Renal cortex interstitium (tissue), 11 donors: ENCODE measurements around the gene PSMD13. TPM values are rescaled to one million over a fixed set of nuclear protein-coding genes. Genes with fewer than 3 reads are reported as not detected.

Experiments
- DNase-seq, 11 donors: peaks; one replicate each; pipeline ENCODE4 v3.0.0-alpha.2; 2013; ENCODE audit warnings: low read depth in 9 of 11, low spot score in 4 of 11; ENCODE audit errors: extremely low read depth in 1 of 11
- polyA plus RNA-seq, 3 donors: library from polyadenylated mRNA; unstranded; fragments of 120-200 nt; gene quantifications; one replicate each; pipeline ENCODE4 v1.2.1, GENCODE V29; 2013; ENCODE audit not compliant: insufficient read length in 3 of 3

The PSMD13 gene
- polyA plus RNA-seq, 3 donors: 132 to 155 (median 152) TPM

GRCh38 chr11:290621-291231, 54.0 kb downstream of the PSMD13 start:
- DNase-seq: no peak

- DNase-seq: no peak
Measured at GRCh38 chr11:291281-292210, 54.8 kb downstream of the PSMD13 start.

GRCh38 chr11:292211-293121, 55.7 kb downstream of the PSMD13 start:
- no peak for DNase-seq

- no peak for DNase-seq
Measured at GRCh38 chr11:293271-293851, 56.6 kb downstream of the PSMD13 start.

GRCh38 chr11:293852-294661, 57.3 kb downstream of the PSMD13 start:
- no peak for DNase-seq

GRCh38 chr11:294780-295179, 58.0 kb downstream of the PSMD13 start:
- DNase-seq: no peak

GRCh38 chr11:295351-296170, 58.8 kb downstream of the PSMD13 start:
- no peak for DNase-seq

- no peak for DNase-seq
Measured at GRCh38 chr11:296171-297050, 59.6 kb downstream of the PSMD13 start.

GRCh38 chr11:297051-297585, 60.3 kb downstream of the PSMD13 start:
- no peak for DNase-seq

- no peak for DNase-seq
Measured at GRCh38 chr11:297586-298405, 61.0 kb downstream of the PSMD13 start.

- DNase-seq: no peak
Measured at GRCh38 chr11:298406-299065, 61.8 kb downstream of the PSMD13 start.

- DNase-seq: no peak
Measured at GRCh38 chr11:299081-299891, 62.5 kb downstream of the PSMD13 start, which contains the start of gene IFITM5. Gene IFITM5 (minus strand): TSS chr11:299526. CDS start chr11:299490, 36 bp downstream.

- DNase-seq: no peak
Measured at GRCh38 chr11:299951-300735, 63.4 kb downstream of the PSMD13 start.
